Neural progenitor cell (in vitro differentiated cells): ENCODE measurements around the gene GREM2.

ENCODE experiments used
- EZH2phosphoT487 ChIP-seq: fragments of 200-600 bp; sonication (generic); IDR thresholded peaks from 2 replicates; pipeline ENCODE4 v1.6.1; 2017; ENCODE audit warnings: antibody characterized with exemption
- TF ChIP-seq, protein P1 (sequence below): fragments of 200-600 bp; sonication (generic); IDR thresholded peaks from 2 replicates; pipeline ENCODE4 v1.5.1; 2017; ENCODE audit warnings: antibody characterized with exemption, mild to moderate bottlenecking

DNA sequence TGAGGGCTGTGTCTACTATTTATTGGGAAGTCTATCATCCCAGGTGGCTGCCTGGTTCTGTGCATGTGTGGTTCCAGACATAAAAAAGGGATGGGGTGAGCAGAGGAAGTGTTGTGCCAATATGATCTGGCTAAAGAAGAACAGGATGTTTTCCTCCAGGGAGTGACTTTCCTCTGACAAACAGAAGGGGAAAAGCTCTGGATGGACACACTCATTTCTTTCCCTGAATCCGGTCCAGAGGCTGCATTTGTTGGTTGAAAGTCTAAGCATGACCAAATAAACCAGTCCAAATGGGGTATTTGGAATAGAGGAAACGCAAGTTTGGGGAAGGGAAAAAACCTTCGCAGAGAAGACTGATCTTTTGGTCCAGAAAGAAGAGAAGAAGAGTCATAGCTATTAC is 12.7 kb downstream of the GREM2 start:
- TF ChIP-seq, protein P1, sequence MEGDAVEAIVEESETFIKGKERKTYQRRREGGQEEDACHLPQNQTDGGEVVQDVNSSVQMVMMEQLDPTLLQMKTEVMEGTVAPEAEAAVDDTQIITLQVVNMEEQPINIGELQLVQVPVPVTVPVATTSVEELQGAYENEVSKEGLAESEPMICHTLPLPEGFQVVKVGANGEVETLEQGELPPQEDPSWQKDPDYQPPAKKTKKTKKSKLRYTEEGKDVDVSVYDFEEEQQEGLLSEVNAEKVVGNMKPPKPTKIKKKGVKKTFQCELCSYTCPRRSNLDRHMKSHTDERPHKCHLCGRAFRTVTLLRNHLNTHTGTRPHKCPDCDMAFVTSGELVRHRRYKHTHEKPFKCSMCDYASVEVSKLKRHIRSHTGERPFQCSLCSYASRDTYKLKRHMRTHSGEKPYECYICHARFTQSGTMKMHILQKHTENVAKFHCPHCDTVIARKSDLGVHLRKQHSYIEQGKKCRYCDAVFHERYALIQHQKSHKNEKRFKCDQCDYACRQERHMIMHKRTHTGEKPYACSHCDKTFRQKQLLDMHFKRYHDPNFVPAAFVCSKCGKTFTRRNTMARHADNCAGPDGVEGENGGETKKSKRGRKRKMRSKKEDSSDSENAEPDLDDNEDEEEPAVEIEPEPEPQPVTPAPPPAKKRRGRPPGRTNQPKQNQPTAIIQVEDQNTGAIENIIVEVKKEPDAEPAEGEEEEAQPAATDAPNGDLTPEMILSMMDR: no peak
- TF ChIP-seq EZH2phosphoT487: no peak
